NCI-H2029 (cell line): ENCODE measurements around the gene ZNF266.
A peak's percentile ranks its signal among the peaks of the same experiment; 100 is the strongest.

Source experiments
- DNase-seq: peaks from one replicate; lab custom pipeline; 2025; lab: John Stamatoyannopoulos, UW

ZNF266 gene

GRCh38 chr19:9435279-9436268 is at the start of gene ZNF266:
TSS of gene ZNF266 (minus strand) at chr19:9435573. CDS start at chr19:9420089, 15,484 bp downstream.
- DNase-seq, result peak; percentile 90

GRCh38 chr19:9485140-9485539 is 49.8 kb upstream of the ZNF266 start:
- DNase-seq, result no peak

- DNase-seq, result no peak
These were observed 39.6 kb upstream of the ZNF266 start for GRCh38 chr19:9474975-9475374.

- no peak for DNase-seq
These were observed 31.8 kb upstream of the ZNF266 start for GRCh38 chr19:9467161-9467560.

GRCh38 chr19:9461938-9462337 is 26.6 kb upstream of the ZNF266 start:
- no peak for DNase-seq

- DNase-seq, result no peak
These were observed 20.8 kb upstream of the ZNF266 start for GRCh38 chr19:9456018-9456689.

GRCh38 chr19:9453953-9454352 is 18.6 kb upstream of the ZNF266 start:
- no peak for DNase-seq

GRCh38 chr19:9445037-9445436 is 9.7 kb upstream of the ZNF266 start:
- DNase-seq, result no peak

- no peak for DNase-seq
These were observed 985 bp upstream of the ZNF266 start for GRCh38 chr19:9436358-9436757.

GRCh38 chr19:9431475-9431874 is 3.9 kb downstream of the ZNF266 start:
- no peak for DNase-seq

GRCh38 chr19:9430444-9430843 is 4.9 kb downstream of the ZNF266 start:
- DNase-seq, result no peak

GRCh38 chr19:9427941-9428340 is 7.4 kb downstream of the ZNF266 start:
- DNase-seq, result no peak

GRCh38 chr19:9413240-9413954 is 22.0 kb downstream of the ZNF266 start:
- DNase-seq, result no peak

GRCh38 chr19:9407827-9408226 is 27.5 kb downstream of the ZNF266 start:
- DNase-seq, result no peak

GRCh38 chr19:9406798-9407352 is 28.5 kb downstream of the ZNF266 start:
- DNase-seq, result no peak

GRCh38 chr19:9381361-9381785 is 54.0 kb downstream of the ZNF266 start:
- no peak for DNase-seq

GRCh38 chr19:9370738-9371619 is 64.4 kb downstream of the ZNF266 start:
- DNase-seq, result no peak

- no peak for DNase-seq
These were observed 72.5 kb downstream of the ZNF266 start, which contains the start of gene ZNF177 for GRCh38 chr19:9362905-9363304. TSS of gene ZNF177 (plus strand) at chr19:9363013. CDS start at chr19:9378312, 15,299 bp downstream.
